ENCODE data around the gene EPRS1. TPM values are rescaled to one million over a fixed set of nuclear protein-coding genes. Genes with fewer than 3 reads are reported as not detected.

The EPRS1 gene
- total RNA-seq, 1 experiment from 2014 or later = 145 TPM

Other genes with a start within 250 kb of the EPRS1 start
- 0.18 TPM in 1 of 2 replicates, not detected in the other for gene SLC30A10, start 117.9 kb downstream of the EPRS1 start, total RNA-seq (2014; rRNA removed; shearing (Covaris generic))
- gene BPNT1, start 43.3 kb upstream of the EPRS1 start, total RNA-seq (2014; rRNA removed; shearing (Covaris generic)) = 30.1 and 33.4 TPM in 2 replicates
- gene IARS2, start 47.6 kb upstream of the EPRS1 start, total RNA-seq (2014; rRNA removed; shearing (Covaris generic)) = 157 and 158 TPM in 2 replicates
- 19.8 and 20.4 TPM in 2 replicates for gene RAB3GAP2, start 225.9 kb upstream of the EPRS1 start, total RNA-seq (2014; rRNA removed; shearing (Covaris generic))